Loucy (cell line): ENCODE data around the gene AVPR1B.

Experiments
- CTCF ChIP-seq: fragments of 200-600 bp; sonication (generic); conservative IDR thresholded peaks from 2 replicates; pipeline ENCODE4 v1.5.1; 2014; ENCODE audit warnings: mild to moderate bottlenecking, antibody characterized with exemption, low read length
- EZH2phosphoT487 ChIP-seq: fragments of 200-600 bp; IDR thresholded peaks from 2 replicates; pipeline ENCODE4 v1.6.1; 2018; ENCODE audit warnings: antibody characterized with exemption, mild to moderate bottlenecking, moderate library complexity, borderline replicate concordance

GRCh38 chr1:206135248-206135647 is 18.1 kb upstream of the AVPR1B start:
- TF ChIP-seq CTCF, result no peak
- no peak for TF ChIP-seq EZH2phosphoT487
